ENCODE results near the gene SLC28A2.
A peak's percentile ranks its signal among the peaks of the same experiment; 100 is the strongest.
"Not testable (repeated sequence)": the region's sequence is repeated elsewhere in the genome, so short reads cannot be mapped to it uniquely, and the experiment has no call there.

Gene SLC28A2

DNA sequence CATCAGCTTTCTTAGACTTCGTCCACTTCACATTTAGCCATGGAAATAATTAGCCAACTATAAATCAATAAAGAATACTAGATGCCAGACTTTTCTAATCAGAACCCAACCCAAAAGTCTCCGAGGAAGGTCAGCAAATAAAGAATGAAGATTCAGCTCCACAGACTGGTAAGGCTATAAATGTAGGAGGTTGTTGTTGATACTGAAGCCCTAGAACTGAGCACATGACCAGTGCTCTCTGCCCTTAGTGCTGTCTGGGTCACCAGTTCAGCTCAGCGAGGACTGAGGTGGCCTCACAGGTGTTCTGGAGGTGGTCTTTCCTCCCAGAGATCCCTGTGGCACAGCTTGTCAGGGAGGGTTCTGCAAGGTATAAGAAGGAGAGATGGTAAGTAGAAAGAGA, 20.9 kb upstream of the SLC28A2 start:
- no peaks in the 10 kb centered on the region for H3K4me1 Mint-ChIP-seq
- H3K36me3 Mint-ChIP-seq (ENCODE audit: low read depth), result no peaks in the 10 kb centered on the region
- no peak overlapping the region for H3K27ac Mint-ChIP-seq
- H3K9me3 Mint-ChIP-seq, result peaks cover 37% of the 10 kb centered on the region
- no peak overlapping the region for H3K4me3 Mint-ChIP-seq
- peaks cover 18% of the 10 kb centered on the region for H3K27me3 Mint-ChIP-seq (ENCODE audit: low read depth, poor library complexity)
- TF ChIP-seq, protein P1, sequence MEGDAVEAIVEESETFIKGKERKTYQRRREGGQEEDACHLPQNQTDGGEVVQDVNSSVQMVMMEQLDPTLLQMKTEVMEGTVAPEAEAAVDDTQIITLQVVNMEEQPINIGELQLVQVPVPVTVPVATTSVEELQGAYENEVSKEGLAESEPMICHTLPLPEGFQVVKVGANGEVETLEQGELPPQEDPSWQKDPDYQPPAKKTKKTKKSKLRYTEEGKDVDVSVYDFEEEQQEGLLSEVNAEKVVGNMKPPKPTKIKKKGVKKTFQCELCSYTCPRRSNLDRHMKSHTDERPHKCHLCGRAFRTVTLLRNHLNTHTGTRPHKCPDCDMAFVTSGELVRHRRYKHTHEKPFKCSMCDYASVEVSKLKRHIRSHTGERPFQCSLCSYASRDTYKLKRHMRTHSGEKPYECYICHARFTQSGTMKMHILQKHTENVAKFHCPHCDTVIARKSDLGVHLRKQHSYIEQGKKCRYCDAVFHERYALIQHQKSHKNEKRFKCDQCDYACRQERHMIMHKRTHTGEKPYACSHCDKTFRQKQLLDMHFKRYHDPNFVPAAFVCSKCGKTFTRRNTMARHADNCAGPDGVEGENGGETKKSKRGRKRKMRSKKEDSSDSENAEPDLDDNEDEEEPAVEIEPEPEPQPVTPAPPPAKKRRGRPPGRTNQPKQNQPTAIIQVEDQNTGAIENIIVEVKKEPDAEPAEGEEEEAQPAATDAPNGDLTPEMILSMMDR (IDR thresholded peaks at IDR 0.05), result no peak
- DNase-seq, result no peak

DNA sequence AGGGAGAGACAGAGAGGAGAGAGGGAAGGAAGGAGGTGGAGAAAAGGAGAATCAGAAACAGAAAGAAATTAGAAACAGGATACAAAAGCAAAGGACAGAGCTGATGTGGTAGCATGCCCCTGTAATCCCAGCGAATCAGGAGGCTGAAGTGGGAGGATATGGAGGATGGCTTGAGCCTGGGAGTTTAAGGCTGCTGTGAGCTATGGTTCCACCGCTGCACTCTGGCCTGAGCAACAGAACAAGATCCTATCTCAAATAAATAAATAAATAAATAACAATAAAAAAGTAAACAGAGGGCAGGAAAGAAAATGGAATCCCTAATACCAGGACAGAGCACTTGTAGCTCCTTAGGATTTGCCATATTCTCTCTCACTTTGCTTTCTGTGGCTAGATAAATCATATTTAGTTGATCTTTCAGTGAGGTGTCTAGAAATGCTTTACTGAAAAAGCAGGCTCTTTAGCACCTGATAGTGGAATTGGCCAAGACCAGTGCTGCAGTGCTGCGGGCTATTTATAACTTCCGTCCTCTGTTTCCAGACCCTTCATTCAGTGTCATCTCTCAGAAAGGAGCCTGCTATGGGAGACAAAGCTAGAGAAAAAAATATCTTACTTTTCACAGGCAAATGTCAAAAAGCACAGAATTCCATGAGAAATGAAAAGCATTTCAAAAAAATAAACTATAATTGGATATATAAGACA, 20.0 kb upstream of the SLC28A2 start:
- Mint-ChIP-seq H3K9me3 (peaks cover 46% of the 10 kb centered on the region), H3K27ac (no peak overlapping the region), H3K36me3 (ENCODE audit: low read depth) (no peaks in the 10 kb centered on the region), H3K27me3 (ENCODE audit: low read depth, poor library complexity) (peaks cover 18% of the 10 kb centered on the region), H3K4me3 (no peak overlapping the region), H3K4me1 (no peaks in the 10 kb centered on the region)
- DNase-seq, result no peak
- TF ChIP-seq, protein P1 (IDR thresholded peaks at IDR 0.05), result no peak

DNA sequence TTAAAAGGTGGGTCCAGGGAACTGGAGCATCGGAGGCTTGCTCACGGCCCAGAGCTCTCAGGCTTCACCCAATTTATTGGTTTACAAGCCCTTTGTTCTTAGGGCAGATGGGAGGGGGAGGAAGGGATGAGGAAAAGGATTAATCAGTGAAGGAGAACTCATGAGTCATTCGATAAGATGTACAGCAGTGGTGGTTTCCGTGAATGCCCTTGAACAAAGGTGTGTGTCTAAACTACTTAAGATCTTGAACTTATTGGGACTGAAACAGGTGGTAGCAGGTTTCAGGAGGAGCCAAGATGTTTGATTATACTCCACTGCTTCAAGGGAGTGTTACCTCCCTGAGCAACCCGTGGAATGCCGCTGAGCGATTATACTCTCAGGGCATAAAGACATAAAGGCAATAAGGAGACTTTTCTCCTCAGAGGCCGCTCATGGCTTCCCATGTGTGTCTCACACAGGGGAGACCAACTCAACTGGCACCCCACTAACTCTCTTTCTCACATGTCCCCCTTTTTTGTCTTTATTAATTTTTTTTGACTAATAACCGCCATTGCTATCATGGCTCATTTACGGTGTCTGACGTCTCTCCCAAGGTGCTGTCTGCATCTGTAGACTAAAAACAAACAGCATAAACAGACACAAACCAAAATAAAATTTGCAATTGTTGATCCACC, 17.3 kb upstream of the SLC28A2 start:
- no peaks in the 10 kb centered on the region for H3K36me3 Mint-ChIP-seq (ENCODE audit: low read depth)
- H3K4me3 Mint-ChIP-seq, result no peak overlapping the region
- DNase-seq, result no peak
- H3K27ac Mint-ChIP-seq, result no peak overlapping the region
- peaks cover 69% of the 10 kb centered on the region for H3K9me3 Mint-ChIP-seq
- no peaks in the 10 kb centered on the region for H3K4me1 Mint-ChIP-seq
- peaks cover 17% of the 10 kb centered on the region for H3K27me3 Mint-ChIP-seq (ENCODE audit: low read depth, poor library complexity)
- TF ChIP-seq, protein P1 (IDR thresholded peaks at IDR 0.05), result no peak

DNA sequence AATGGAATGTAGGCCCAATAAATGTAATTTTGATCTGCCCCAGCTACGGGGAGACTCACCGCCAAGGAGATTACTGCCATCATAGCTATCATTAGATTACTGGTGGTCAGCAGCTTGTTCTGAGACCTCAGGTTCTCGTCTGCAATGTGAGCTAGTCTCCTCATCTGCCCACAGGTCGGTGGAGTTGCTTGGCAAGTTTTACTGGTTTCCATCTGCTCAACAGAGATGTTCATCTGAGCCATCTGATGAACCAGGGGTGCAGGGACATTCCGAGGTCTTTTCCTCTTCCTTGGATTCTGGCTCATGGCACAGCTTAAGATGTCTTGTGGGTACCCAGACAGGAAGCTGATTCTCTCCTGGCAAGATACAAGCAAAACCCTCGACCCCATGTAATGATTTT, 15.2 kb upstream of the SLC28A2 start:
- H3K9me3 Mint-ChIP-seq, result peaks cover 87% of the 10 kb centered on the region
- H3K4me1 Mint-ChIP-seq; H3K27me3 Mint-ChIP-seq (ENCODE audit: low read depth, poor library complexity); DNase-seq; H3K27ac Mint-ChIP-seq; H3K4me3 Mint-ChIP-seq; H3K36me3 Mint-ChIP-seq (ENCODE audit: low read depth): not testable (repeated sequence)

DNA sequence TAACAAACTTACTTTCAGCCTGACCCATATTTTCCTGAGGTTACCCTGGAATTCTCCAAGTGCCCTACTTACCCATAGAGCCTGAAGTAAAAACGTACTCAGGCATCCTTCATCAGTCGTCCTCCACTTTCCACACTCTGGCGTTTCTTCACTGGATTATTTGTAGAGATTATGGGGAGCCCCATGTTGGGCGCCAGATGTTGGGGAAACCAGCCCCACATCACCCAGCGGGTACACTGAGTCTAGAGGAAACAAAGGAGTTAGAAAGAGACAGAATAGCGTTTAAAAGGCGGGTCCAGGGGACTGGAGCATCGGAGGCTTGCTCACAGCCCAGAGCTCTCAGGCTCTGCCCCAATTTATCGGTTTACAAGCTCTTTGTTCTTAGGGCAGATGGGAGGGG, 9.7 kb upstream of the SLC28A2 start:
- Mint-ChIP-seq H3K4me1 (no peaks in the 10 kb centered on the region), H3K36me3 (ENCODE audit: low read depth) (peaks cover 10% of the 10 kb centered on the region)

DNA sequence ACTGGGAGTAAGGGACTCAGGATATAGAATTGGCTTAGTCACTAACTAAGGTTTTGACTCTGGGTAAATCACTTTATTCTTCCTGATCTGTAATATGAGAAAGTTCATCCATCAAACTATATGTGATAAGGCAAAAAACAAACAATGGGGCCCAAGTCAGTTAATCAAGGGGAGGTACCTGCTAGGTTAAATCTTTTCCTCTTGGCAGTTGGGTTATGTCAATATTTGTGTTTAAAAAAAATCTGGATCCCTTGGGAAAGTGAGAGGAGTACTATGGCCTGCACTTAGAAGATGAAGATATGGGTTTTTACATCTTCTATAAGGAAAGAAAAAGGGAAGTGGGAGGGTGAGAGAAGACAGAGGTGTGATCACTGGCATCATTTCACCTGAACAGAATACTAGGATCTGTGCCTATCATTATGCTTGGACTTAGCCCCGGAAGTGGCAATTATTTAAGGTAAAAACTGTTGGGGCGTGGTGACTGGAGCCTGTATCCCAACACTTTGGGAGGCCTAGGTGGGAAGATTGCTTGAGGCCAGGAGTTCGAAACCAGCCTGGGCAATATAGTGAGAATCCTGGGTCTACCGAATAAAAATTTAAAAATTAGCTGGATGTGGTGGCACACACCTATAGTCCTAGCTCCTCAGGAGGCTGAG, 2.8 kb upstream of the SLC28A2 start:
- Mint-ChIP-seq H3K36me3 (ENCODE audit: low read depth) (peaks cover 6% of the 10 kb centered on the region), H3K4me3 (no peak overlapping the region), H3K27ac (no peak overlapping the region), H3K4me1 (no peaks in the 10 kb centered on the region), H3K27me3 (ENCODE audit: low read depth, poor library complexity) (no peaks in the 10 kb centered on the region), H3K9me3 (peaks cover 22% of the 10 kb centered on the region)
- DNase-seq, result no peak
- TF ChIP-seq, protein P1 (IDR thresholded peaks at IDR 0.05), result no peak

More for the DNA sequence above, 9.7 kb upstream of the SLC28A2 start:
- TF ChIP-seq, protein P1 (IDR thresholded peaks at IDR 0.05), result no peak
- Mint-ChIP-seq H3K27ac (no peak overlapping the region), H3K4me3 (no peak overlapping the region), H3K9me3 (peaks cover 88% of the 10 kb centered on the region), H3K27me3 (ENCODE audit: low read depth, poor library complexity) (peaks cover 4% of the 10 kb centered on the region)
- peak; percentile 16 for DNase-seq
